GM21825 (cell line): Measurements from ENCODE around the gene CRABP2.

Experiments used
- ATAC-seq: cut with Tn5 transposase; IDR thresholded peaks from one replicate; pipeline ENCODE4 v1.9.1; 2021; ENCODE audit warnings: mild to moderate bottlenecking, moderate library complexity; ENCODE audit not compliant: unreplicated experiment

The CRABP2 gene

DNA sequence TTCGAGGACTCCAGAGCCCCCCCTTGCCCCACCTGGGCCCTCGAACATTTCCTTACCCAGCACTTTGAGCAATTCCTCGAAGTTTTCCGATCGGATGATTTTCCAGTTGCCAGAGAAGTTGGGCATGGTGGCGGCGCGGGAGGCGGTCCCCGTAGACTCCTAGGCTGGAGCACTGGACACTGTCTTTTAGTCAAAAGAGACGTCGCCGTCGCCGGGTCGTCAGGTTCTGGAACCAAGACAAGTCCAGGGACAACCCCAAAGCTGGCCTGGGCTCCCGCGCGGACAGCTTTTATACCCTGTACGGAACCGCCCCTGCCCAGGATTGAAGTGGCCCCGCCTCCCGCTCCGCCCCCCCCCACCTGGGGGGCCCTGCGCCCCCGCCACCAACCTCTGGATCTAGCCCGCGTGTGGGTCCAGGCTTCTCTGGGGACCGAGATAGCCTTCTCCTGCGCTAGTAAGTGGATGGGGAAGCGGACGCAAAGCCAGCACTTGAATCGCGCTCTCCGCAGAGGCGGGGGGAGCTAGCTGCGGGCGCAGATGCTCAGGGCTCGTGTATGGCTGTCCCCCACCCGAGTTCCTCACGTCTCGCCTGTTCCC lies at the start of gene CRABP2:
CRABP2 (minus strand) TSS at position 263 of the 597 bp plus-strand sequence; CDS start at position 126, 137 bp downstream.
- ATAC-seq: no peak

DNA sequence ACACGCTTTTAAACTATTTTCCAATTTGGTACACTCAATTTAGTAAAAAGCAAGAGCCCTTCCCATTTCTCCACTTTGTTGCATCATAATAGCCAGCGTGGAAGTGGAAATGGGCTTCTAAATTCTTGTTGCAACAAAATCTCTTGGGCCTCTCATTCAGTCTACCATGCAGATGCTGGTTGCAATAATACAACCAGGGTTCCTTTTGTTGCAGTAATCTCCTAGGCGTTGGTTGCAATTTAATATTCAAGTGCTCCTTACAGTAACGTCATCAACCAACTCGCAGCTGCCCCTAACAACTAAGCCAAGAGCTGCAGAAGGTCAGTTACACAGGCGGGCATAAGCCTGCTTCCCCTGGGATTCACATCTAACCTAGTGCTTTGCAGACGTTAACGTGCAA lies 48.8 kb upstream of the CRABP2 start:
- ATAC-seq: no peak

DNA sequence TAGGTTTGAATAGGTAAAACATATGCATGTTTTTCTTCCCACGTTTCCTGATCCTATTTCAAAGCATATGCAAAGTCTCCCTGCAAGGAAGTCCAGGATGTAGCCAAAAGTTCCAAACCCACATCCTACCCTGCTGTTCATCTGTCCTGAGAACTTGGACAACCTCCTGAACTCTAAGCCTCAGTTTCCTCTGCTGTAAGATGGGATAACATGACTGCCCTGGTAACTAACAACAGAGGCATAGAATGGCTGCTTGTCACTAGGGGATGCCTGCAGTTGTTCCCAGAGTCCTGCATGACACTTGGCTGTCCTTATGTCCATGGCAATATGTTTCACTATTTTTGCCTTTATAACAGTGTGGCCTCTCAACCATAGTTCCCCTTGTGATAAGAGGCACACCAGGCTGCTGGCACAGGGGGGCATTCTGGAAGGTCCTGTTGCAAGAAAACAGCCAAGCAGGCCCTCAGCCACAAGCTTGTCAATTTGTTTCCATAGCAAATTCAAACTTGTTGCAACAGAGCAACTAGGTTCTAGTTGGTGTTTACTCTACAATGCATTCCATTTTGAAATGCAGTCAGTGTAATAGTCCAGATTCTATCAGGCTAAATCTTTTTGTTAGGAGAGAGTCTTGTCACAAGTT lies 47.6 kb upstream of the CRABP2 start:
- ATAC-seq: no peak

DNA sequence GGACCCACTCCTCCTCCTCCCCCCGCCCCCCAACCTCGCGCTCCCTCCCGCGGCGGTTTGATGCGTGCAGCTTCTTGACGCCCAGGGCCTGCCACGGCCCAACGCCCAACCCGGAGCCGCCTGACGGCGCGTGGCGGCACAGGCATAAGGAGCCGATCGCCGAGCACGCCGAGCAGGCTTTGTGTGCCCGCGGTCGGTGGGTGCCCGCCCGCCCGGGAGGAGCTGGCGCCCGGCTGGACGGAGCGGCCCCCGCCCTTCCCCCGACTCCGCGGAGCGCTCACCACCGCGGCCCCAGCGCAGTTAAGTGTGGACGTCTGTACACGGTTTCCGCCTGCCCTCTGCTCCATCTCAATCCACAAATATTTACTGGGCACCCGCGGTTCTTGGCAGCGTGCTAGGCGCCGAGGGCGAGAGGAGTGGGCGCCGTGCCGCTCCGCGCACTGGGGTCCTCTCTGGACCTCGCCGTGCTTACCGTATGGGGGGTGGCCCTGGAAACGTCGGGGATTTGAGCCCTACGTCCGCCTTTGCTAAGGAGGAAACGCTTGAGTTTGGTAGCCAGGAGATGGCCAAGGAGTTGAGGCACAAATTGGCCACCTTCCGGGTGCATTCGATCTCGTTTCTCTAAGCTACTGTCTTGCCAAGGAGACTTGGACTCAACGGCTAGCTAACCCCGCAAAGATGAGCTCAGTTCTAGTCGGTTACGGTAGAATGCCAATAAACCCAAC lies 46.5 kb upstream of the CRABP2 start:
- peak; percentile 72 for ATAC-seq

DNA sequence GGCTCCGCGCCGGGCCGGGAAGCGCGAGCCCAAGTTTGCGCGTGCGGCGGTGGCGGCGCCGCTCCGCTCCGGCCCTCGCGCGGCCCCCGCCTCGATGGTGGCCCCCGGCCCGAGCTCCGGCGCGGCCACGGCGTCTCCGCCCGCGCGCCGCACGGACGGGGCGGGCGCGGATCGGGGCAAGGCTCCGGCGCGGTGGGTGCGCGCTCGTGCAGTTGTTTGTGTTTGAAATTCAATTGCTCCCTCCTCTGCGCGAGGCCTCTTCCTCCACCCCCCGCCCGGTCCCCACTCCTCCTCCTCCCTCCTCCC lies 46.0 kb upstream of the CRABP2 start, which contains the start of gene HDGF:
HDGF (minus strand) TSS at position 225 of the 306 bp plus-strand sequence. CDS start 246 bp downstream, outside the sequence.
- no peak for ATAC-seq

DNA sequence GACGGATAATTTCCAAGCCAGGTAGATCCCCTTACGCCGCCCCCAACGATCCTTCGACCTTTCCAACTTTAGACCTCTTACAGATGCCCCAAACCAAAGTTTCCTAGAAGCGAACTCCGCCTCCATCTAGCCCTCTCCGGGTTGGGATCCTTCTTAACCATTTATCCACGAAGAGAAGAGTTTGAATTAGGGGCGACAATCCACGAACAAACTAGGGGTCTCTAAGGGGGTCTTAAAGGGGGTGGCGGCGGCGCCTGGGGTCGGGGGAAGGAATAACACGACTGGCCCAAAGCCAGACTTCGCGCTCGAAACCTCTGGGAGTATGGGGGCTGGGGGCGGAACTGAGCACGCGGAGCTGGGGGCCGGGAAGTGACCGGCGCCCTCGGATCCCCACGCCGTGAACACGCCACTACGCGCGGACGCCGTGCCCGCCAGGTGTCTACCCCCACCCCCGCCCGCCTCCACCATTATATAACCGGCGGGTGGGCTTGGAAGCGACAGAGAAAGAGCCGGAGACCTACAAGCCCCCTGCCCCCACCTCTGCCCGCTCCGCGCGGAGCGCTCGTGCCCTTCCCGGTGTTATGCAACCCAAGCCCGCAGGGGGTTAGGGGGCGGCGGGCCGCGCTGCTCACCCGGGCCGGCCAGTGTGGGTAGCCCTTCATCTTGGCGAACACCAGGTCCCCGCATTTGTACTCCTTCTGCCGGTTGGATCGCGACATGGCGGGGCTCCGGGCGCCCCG lies 45.5 kb upstream of the CRABP2 start:
- peak; percentile 19 for ATAC-seq

DNA sequence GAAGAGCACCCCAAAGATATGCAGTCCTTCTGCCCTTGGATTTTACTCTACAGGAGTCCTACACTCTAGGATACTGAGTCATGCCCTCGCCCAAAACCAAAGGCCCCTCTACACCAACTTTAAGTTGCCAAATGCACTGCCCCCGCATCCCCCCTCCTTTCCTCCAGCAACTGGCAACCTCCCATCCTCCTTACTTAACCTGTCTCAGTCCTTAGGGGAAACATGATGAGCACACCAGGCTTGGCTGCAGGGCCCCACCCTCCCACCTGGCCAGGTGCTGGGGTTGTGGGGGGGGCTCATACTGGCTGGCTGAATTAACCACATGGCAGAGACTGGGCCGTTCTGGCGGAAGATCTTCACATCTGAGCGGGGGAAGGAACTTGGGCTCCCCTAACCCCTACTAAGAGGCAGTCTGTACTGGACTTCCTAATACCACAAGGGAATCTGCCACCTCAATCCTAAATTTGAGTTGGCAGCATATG lies 44.8 kb upstream of the CRABP2 start:
- ATAC-seq: no peak

DNA sequence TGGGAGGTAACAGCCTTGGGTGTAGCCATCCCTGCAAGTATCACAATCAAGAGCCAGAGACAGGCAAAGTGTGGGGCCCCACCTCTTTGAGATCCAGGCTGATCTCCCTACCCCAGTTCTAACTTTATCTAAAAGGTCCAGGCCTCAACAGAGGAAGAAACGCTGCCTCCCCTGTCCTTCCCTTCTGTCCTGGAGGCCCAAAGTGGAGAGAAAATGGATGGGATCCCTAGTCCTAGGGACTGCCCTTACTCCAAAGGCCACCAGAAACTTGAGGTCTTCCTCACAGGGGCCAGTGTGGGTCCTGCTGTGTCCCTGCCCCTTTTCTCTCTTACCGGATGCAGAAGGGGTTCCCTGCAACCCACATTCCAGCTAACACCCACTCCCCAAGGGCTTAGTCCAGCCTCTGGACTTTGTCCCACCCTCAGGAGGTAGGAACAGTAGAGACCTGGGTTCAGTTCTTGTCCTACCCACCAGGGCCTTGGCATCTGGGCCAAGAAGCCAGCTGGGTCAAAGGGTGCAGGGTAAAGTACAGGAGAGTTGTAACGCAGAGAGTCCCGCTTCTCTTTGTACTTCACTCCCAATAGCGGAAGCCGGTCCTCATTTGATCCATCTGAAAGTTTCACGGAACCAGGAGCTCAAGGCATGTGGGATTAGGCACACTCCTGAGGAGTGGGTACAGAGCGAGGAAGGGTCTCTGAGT lies 44.2 kb upstream of the CRABP2 start:
- ATAC-seq: no peak

DNA sequence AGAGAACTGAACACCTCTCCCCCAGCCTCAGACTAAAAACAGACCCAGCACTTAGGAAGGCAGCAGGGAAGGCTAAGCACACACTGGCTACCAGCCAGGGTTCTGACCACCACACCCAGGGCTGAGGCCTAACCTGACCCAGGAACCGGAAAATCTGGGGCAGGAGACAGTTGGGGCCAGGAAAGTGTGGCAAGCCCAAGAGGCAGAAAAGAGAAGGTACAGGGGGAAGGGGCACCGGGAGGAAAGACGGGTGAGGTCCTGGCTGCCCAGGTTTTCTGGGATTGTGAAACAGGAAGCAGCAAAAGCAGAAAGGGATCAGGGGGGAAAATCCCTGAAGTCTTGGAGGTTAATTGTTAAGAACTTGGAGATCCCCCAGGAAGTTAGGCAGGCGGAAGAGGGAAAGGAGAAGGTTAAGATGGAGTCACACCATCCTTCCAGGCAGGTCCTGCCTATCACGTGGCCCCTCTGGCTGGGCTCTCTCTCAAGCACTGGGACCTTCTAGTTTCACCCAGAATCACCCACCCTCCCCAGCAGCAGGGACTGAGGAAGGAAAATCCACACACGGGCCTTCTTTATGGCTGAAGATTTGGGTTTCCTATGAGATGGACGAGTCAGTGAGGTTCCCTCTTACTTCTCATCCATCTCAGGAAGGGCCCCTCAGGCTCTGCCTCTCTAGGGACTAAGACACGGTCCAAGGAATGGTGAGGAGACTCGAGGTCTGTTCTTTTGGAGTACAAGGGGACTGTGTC lies 43.5 kb upstream of the CRABP2 start:
- no peak for ATAC-seq

DNA sequence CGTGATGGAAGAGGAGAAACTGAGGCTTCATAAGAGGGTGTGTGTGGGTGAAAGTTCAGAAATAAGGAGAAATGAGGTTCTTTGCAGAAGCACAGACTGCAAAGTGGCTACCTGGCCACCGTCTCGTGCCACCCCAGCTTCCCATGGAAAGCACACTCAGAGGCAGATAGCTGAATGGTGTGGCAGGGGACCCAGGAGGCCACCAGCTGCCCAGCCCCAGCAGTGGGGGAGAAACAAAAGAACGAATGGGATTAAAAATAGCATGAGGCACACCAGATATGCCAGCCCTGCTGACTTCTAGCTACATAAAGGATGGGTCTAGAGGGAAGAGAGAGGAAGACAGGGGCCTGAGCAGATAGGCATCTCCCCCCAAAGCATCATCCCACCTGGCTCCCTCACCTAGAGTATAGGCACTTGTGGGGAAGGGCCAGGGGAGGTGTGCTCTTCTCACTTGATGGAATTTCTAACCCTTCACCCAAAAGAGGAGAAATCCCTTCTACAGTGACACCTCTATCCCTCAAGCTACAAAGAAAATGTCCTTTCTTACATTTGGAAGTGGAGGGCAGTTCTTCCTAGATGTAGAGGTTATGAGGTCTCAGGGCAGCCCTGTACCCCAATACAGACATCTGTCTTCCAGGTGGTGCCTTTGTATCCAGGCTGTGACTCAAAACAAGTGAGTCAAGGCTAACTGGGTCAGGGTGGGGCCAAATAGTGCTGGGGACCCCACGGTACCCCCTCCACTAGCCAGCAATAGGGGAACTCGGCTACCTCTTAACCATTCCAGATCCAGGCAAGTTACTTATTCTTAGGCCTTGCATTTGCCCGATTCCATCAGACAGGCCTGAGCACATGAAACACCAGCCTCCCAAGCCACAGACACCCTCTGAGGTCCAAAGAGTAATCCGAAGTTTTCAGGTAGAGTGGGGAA lies 42.6 kb upstream of the CRABP2 start:
- no peak for ATAC-seq

DNA sequence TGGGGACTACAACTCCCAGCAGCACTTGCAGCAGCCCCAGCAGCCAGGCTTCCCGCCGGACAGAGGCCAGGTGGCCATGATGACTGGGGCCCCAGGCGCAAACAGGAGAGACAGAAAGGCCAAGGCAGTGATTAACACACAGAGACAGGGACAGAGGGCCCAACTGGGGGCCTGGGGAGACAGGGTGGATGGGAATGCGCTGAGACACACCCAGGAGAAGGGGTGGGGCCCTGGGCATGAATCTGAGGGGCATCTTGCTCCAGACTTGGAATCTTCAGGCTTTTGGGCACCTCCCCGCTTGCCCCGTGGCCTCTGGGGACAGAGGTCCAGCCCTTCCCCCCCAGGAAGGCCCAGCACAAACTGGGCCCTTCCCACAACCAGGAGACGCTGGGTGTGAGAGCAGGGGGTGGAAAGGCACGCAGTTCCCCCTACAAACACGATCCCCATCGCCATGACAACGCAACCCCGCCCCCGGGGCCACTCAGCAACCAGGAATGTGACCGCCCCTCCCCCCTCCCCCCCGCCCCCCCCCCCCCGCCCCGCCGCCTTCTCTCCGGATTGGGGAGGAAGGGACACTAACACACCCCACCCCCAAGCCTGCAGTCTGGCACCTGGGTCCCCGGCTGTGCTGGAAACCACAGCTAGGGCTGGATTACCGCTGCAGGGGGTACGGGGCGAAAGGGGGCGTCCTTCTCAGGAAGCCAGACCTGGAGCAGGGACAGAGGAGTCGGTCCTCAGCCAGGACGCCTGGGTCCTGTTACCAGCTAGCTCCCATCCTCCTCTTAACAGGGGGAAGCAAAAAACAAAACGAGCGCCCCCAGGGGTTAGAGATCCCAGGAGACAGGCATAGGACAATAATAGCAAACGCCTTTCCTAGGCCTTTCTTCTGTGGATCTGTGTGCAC lies 41.6 kb upstream of the CRABP2 start:
- no peak for ATAC-seq

DNA sequence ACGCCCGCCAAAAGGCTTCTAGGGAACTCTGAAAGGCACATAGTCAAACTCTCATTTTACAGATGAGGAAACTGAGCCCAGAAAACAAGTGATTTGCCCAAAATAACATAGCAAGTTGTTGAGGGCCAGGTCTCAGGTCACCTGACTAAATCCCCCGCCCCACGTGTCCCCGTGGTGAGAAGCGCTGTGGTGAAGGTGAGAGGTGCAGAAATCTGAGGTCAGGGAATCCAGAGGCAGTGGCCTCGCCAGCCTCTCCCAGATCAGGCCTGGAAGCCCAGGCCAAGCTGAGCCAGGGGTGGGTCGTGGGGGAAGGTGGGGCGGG lies 41.0 kb upstream of the CRABP2 start:
- ATAC-seq: no peak

DNA sequence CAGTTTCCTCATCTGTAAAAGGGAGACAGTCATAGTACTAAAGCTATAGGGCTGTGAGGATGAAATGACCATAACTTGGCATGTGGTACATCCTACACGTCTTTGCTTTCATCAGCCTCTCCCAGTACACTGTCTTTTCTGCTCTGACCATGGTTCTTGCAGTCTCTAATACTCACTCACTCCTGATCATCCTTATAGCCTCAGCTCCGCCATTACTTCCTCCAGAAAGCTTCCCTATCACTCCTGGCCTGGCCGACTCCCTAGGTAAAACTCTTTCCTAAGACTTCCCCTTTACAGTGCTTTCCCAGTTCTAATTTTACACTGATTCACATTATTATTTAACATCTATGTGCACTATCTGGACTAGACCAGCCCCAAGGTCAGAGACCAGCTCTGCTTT lies 40.5 kb upstream of the CRABP2 start:
- ATAC-seq: no peak

DNA sequence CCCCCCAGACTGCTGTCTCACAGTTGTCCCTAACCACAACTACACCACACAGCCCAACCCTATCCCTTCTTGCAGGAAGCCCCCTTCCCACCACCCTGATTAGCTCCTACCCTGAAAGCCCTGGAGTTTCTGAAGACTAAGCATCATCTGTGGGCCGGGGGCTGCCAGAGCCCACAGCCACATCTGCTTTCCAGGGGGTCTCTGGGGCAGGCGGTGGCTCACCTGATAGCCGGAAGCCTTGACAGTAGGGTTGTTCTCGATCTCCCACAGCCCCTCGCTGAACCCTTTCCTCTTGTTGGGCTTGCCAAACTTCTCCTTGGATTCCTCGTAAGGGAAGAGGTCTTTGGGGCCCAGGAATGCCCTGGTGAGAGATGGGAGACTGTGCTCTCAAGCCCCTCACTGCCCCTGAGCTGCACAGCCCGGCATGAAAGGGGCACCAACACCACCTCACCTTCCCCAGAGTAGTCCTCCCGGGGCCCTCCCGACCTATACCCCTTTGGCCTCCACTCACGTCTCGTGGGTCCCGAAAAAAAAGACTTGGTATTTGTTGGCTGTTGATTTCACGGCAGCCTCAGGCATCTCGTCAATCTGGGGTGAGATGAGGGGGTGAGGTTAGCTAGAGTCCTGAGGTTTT lies 39.5 kb upstream of the CRABP2 start:
- ATAC-seq: no peak

DNA sequence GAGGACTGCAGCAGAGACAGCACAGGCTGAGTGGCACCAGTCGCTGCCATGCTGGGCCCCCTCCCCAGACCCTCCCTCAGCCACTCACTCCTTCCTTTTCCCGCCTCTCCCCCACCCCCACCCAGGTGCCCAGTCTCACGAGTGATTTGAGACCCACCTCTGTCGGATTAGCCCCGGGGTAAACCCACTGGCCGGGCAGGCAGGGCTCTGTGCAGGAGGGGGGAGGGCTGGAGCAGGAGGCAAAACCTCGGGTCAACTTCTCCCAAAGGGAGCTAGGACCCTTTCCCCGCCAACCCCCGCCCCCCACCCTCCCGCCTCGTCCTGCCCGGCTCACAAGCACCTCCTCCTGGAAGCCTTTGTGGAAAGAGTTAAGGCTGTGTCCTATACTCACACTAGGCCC lies 39.0 kb upstream of the CRABP2 start:
- no peak for ATAC-seq

DNA sequence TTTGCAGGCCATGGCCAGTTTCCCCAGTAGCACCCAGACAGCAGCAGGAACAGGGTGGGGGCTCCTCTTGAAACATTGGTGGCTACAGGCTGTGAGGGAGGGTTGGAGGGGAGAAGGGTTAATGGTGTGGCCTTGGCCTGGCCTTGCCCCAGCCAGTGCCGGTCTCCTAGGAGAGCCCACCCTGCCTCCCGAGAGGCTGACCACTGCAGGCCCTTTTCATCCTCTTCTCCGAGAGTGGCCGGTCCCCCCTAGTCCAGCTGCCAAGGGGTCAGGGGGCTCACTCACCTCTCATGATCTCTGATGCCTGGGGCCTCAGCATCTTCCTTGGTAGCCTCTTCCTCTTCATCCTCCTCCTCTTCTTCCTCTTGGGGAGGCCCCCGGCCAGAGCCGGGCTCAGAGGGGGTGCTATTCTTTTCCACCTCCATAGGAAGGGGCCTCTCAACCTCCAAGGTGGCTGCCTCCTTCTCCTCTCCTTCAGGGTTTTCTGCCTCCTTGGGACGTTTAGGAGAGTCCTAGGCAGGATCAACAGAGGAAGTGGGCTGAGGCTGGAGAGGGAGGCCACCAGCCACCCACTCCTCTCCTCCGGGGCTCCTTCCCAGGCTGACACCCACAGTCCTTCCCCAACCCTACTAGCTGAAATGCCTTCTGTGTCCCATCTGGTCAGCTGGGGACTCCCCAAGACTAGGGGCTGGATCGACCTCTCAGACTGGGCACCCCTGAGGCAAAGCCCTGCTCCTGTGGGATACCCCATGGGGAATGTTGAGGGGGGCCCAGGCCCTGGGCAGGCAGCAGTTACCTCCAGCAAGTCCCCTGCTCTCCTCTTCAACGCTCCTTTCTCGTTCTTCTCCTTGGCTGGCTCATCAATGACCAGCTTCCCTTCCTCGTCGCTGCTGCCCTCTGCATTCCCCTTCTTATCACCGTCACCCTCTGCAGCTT lies 38.3 kb upstream of the CRABP2 start:
- no peak for ATAC-seq

DNA sequence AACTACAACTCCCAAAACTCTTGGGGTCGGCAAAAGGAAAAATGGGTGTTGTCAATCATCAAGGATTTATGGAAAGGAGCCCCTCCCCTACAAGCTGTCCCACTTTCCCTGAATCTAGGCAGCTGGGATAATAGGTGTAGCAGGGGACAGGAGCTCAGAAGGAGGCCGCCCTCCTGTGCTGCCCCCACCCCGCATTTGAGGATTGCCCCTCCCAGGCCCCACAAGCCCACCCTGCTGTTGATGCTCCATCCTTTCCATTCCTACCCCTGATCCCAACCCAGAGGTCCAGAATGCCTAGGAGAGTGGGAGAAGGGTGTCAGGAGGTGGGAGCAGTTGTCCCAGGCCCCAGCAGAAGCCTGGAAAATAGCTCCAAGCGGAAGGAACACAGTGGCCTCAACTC lies 37.4 kb upstream of the CRABP2 start:
- no peak for ATAC-seq
